ENCODE results near the gene NUBPL. TPM values are rescaled to one million over a fixed set of nuclear protein-coding genes. Genes with fewer than 3 reads are reported as not detected.

Gene NUBPL
- total RNA-seq, 1 experiment from 2014 or later = 11.6 TPM

DNA sequence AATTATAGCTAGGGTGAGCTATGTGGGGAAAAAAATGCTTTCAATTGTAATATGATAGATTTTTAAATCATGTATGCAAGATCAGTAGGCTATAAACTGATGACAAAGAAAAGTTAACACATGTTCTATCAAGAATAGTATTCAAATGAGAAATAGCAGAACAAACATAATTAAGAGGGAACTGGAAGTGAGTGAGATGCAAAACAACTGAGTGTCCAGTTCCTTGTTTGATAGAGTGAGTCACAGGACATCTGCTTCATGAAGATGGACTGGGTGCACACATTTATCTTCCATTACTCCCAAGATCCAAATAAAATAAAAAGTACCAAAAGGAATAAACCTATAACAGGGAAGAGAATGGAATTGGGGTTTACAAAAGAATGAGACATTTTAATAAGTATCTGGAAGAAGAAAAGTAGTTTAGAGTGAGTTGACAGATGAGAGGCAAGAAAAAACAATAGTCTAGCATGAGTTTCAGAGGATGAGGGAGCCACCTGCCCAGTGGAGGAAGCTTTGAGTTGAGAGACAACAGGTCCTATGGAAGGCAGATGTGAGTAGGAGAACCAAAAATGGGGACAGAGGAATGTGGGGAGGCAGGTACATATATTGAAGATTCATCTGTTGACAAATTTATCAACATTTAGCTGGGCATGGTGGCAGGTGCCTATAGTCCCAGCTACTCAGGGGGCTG is 337.8 kb downstream of the NUBPL start (continued):
- TF ChIP-seq KAT7 (CRISPR knock-in tag; IDR thresholded peaks at IDR 0.05; ENCODE audit: borderline replicate concordance) (no peak), CREB1 (CRISPR knock-in tag; IDR thresholded peaks at IDR 0.05) (no peak)
- TF ChIP-seq, protein P1, sequence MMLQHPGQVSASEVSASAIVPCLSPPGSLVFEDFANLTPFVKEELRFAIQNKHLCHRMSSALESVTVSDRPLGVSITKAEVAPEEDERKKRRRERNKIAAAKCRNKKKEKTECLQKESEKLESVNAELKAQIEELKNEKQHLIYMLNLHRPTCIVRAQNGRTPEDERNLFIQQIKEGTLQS (CRISPR knock-in tag; conservative IDR thresholded peaks at IDR 0.05) = no peak

DNA sequence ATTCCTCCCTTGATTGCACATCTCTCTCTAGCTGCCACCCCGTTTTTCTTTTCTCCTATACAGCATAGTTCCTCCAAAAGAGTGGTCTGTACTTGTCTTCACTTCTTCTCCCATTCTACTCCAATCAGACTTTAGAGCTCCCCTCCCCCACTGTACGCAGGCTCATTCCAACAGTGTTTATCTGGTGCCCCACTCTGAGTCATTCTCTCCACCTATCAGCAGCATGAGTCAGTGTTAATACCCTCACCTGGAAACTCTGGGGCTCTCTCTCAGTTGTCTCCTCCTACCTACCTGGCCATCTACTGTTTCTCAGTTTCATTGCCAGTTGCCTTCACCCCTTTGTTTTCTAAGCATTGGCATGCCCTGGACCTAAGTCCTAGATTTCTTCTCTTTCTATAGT is 340.8 kb downstream of the NUBPL start:
- CTCF ChIA-PET = no interaction called here
- TF ChIP-seq CBFB (CRISPR knock-in tag; IDR thresholded peaks at IDR 0.05; ENCODE audit: low read depth) = no peak
- TF ChIP-seq, protein P2, sequence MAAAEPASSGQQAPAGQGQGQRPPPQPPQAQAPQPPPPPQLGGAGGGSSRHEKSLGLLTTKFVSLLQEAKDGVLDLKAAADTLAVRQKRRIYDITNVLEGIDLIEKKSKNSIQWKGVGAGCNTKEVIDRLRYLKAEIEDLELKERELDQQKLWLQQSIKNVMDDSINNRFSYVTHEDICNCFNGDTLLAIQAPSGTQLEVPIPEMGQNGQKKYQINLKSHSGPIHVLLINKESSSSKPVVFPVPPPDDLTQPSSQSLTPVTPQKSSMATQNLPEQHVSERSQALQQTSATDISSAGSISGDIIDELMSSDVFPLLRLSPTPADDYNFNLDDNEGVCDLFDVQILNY (CRISPR knock-in tag; IDR thresholded peaks at IDR 0.05) = no peak
- TF ChIP-seq GRHL2 (CRISPR knock-in tag; IDR thresholded peaks at IDR 0.05; ENCODE audit: insufficient replicate concordance, severe bottlenecking) = no peak
- no peak for TF ChIP-seq ELF4 (CRISPR knock-in tag; IDR thresholded peaks at IDR 0.05; ENCODE audit: low read depth)
- TF ChIP-seq OVOL2 (CRISPR knock-in tag; IDR thresholded peaks at IDR 0.05; ENCODE audit: borderline replicate concordance) = no peak
- TF ChIP-seq ETV6 (CRISPR knock-in tag; IDR thresholded peaks at IDR 0.05) = no peak
- Mint-ChIP-seq H3K36me3 (no peaks in the 10 kb centered on the region), H3K27ac (no peak overlapping the region), H3K27me3 (ENCODE audit: low read depth) (no peaks in the 10 kb centered on the region), H3K9me3 (no peaks in the 10 kb centered on the region), H3K4me1 (no peaks in the 10 kb centered on the region), H3K4me3 (no peak overlapping the region)
- ATAC-seq = peak; percentile 28; the same call in 1 of the 2 replicates
- DNase-seq (ENCODE audit: low spot score) = no peak
- POLR2A ChIA-PET = no interaction called here

DNA sequence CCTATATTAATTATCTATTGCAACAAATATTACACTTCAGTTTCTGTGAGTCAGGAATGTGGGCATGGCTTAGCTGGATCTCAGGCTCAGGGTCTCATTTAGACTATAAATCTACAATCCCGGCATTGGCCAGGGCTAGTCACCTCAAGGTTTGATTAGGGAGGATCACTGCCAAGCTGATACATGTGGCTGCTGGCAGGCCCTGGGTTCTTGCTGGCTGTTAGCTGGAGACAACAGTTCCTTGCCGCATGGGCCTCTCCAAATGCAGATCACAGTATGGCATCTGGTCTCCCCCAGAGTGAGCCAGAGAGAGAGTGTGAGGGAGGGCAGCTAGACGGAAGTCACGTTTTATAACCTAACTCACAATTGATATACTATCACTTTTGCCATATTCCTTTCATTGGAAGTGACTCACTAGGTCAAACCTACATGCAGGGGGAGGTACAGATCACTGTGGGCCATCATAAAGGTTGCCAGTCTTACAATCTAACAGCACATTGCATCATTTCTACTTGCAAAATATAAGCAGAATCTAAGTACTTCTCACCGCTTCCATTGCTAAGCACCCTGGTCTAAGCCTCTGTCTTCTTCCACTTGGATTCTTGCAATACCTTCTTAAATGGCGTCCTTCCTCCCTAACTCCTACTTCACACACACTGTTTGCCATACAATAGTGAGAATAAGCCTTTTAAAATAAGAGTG is 341.9 kb downstream of the NUBPL start:
- no peaks in the 10 kb centered on the region for H3K27me3 Mint-ChIP-seq (ENCODE audit: low read depth)
- H3K36me3 Mint-ChIP-seq = no peaks in the 10 kb centered on the region
- ATAC-seq (no peak), DNase-seq (ENCODE audit: low spot score) (no peak)
- H3K27ac Mint-ChIP-seq = no peak overlapping the region
- no peaks in the 10 kb centered on the region for H3K4me1 Mint-ChIP-seq
- H3K4me3 Mint-ChIP-seq = no peak overlapping the region
- TF ChIP-seq EMX1 (CRISPR knock-in tag; IDR thresholded peaks at IDR 0.05) (no peak), GABPB1 (CRISPR knock-in tag; IDR thresholded peaks at IDR 0.05) (peak; percentile 50; the same call in 1 of the 2 replicates)
- ChIA-PET POLR2A (no interaction called here), CTCF (no interaction called here)
- no peaks in the 10 kb centered on the region for H3K9me3 Mint-ChIP-seq

DNA sequence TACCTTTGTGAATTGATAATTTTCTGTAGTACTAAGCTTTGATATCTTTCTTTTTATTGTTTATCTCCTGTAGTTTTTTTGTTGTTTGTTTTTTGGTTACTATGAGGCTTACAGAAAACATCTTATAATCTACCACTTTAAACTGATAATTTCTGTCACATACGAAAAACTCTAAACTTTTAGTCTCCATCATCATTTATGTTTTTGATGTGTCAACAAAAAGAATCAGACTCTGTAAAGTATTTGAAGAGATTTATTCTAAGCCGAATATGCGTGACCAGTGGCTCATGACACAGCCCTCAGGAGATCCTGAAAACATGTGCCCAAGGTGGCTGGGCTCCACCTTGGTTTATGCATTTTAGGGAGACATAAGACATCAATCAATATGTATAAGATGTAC is 348.8 kb downstream of the NUBPL start:
- no peak for DNase-seq (ENCODE audit: low spot score)
- Mint-ChIP-seq H3K4me1 (no peaks in the 10 kb centered on the region), H3K27me3 (ENCODE audit: low read depth) (no peaks in the 10 kb centered on the region), H3K27ac (no peak overlapping the region), H3K9me3 (peaks cover 35% of the 10 kb centered on the region), H3K36me3 (peaks cover 26% of the 10 kb centered on the region), H3K4me3 (no peak overlapping the region)
- ChIA-PET CTCF (no interaction called here), POLR2A (no interaction called here)
- no peak for ATAC-seq
- TF ChIP-seq, protein P3, sequence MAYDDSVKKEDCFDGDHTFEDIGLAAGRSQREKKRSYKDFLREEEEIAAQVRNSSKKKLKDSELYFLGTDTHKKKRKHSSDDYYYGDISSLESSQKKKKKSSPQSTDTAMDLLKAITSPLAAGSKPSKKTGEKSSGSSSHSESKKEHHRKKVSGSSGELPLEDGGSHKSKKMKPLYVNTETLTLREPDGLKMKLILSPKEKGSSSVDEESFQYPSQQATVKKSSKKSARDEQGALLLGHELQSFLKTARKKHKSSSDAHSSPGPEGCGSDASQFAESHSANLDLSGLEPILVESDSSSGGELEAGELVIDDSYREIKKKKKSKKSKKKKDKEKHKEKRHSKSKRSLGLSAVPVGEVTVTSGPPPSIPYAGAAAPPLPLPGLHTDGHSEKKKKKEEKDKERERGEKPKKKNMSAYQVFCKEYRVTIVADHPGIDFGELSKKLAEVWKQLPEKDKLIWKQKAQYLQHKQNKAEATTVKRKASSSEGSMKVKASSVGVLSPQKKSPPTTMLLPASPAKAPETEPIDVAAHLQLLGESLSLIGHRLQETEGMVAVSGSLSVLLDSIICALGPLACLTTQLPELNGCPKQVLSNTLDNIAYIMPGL (CRISPR knock-in tag; IDR thresholded peaks at IDR 0.05) = no peak
- no peak for TF ChIP-seq NFATC4 (CRISPR knock-in tag; IDR thresholded peaks at IDR 0.05)
- no peak for TF ChIP-seq ZNF138 (CRISPR knock-in tag; conservative IDR thresholded peaks at IDR 0.05)
- no peak for TF ChIP-seq ZNF396 (CRISPR knock-in tag; IDR thresholded peaks at IDR 0.05; ENCODE audit: borderline replicate concordance)
- TF ChIP-seq, protein P4, sequence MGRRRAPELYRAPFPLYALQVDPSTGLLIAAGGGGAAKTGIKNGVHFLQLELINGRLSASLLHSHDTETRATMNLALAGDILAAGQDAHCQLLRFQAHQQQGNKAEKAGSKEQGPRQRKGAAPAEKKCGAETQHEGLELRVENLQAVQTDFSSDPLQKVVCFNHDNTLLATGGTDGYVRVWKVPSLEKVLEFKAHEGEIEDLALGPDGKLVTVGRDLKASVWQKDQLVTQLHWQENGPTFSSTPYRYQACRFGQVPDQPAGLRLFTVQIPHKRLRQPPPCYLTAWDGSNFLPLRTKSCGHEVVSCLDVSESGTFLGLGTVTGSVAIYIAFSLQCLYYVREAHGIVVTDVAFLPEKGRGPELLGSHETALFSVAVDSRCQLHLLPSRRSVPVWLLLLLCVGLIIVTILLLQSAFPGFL (CRISPR knock-in tag; IDR thresholded peaks at IDR 0.05; ENCODE audit: borderline replicate concordance) = no peak
- TF ChIP-seq, protein P5, sequence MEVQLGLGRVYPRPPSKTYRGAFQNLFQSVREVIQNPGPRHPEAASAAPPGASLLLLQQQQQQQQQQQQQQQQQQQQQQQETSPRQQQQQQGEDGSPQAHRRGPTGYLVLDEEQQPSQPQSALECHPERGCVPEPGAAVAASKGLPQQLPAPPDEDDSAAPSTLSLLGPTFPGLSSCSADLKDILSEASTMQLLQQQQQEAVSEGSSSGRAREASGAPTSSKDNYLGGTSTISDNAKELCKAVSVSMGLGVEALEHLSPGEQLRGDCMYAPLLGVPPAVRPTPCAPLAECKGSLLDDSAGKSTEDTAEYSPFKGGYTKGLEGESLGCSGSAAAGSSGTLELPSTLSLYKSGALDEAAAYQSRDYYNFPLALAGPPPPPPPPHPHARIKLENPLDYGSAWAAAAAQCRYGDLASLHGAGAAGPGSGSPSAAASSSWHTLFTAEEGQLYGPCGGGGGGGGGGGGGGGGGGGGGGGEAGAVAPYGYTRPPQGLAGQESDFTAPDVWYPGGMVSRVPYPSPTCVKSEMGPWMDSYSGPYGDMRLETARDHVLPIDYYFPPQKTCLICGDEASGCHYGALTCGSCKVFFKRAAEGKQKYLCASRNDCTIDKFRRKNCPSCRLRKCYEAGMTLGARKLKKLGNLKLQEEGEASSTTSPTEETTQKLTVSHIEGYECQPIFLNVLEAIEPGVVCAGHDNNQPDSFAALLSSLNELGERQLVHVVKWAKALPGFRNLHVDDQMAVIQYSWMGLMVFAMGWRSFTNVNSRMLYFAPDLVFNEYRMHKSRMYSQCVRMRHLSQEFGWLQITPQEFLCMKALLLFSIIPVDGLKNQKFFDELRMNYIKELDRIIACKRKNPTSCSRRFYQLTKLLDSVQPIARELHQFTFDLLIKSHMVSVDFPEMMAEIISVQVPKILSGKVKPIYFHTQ (CRISPR knock-in tag; IDR thresholded peaks at IDR 0.05) = no peak
- TF ChIP-seq MYBL2 (CRISPR knock-in tag; IDR thresholded peaks at IDR 0.05) = no peak
- no peak for TF ChIP-seq IRF2 (CRISPR knock-in tag; IDR thresholded peaks at IDR 0.05; ENCODE audit: borderline replicate concordance, low read depth)
- TF ChIP-seq FOXP1 (CRISPR knock-in tag; IDR thresholded peaks at IDR 0.05; ENCODE audit: borderline replicate concordance) = no peak
- TF ChIP-seq, protein P6, sequence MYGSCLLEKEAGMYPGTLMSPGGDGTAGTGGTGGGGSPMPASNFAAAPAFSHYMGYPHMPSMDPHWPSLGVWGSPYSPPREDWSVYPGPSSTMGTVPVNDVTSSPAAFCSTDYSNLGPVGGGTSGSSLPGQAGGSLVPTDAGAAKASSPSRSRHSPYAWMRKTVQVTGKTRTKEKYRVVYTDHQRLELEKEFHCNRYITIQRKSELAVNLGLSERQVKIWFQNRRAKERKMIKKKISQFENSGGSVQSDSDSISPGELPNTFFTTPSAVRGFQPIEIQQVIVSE (CRISPR knock-in tag; IDR thresholded peaks at IDR 0.05; ENCODE audit: borderline replicate concordance) = no peak
- TF ChIP-seq, protein P7, sequence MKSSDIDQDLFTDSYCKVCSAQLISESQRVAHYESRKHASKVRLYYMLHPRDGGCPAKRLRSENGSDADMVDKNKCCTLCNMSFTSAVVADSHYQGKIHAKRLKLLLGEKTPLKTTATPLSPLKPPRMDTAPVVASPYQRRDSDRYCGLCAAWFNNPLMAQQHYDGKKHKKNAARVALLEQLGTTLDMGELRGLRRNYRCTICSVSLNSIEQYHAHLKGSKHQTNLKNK (CRISPR knock-in tag; IDR thresholded peaks at IDR 0.05) = no peak

Measured in WTC11 (cell line).